LoVo (cell line): ENCODE data around the gene GPN3.
"Not testable (repeated sequence)": the region's sequence is repeated elsewhere in the genome, so short reads cannot be mapped to it uniquely, and the experiment has no call there.

ENCODE experiments used
- DNase-seq: peaks from one replicate; pipeline ENCODE4 v3.0.0-alpha.2; 2016; ENCODE audit warnings: low spot score

GPN3 gene

DNA sequence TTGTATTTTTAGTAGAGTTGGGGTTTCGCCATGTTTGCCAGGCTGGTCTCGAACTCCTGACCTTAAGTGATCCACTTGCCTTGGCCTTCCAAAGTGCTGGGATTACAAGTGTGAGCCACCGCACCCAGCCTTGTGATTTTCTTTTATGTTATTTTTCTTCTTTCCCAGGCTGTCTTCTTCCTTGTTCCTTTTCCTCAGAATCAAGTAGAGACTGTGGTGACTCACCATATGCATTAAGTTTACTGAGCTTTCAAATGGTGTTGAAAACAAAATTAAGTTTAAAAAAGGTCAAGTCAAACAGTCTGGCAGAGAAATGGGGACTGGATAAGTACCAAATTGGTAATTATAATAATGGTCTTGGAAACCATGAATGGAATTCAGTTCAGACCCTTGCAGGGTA lies 23.6 kb downstream of the GPN3 start:
- no peak for DNase-seq

DNA sequence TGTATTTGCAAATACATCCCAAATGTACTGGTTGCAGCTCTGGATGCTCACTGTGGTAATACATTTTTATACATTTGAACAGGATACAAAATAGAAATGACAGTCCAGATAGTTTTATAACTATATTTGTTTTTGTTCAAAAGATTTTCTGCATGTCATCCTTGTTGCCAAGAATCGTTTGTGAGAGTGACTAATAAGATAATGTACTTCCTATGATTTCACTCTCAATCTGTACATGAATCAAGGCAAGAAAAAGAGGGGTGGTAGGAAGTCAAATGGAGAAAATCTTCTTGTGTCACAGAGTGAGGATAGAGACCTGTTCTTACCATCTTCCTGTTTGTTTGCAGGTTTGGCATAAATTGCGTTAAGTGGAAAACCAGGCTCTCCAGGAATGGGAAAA lies 31.8 kb downstream of the GPN3 start:
- no peak for DNase-seq

DNA sequence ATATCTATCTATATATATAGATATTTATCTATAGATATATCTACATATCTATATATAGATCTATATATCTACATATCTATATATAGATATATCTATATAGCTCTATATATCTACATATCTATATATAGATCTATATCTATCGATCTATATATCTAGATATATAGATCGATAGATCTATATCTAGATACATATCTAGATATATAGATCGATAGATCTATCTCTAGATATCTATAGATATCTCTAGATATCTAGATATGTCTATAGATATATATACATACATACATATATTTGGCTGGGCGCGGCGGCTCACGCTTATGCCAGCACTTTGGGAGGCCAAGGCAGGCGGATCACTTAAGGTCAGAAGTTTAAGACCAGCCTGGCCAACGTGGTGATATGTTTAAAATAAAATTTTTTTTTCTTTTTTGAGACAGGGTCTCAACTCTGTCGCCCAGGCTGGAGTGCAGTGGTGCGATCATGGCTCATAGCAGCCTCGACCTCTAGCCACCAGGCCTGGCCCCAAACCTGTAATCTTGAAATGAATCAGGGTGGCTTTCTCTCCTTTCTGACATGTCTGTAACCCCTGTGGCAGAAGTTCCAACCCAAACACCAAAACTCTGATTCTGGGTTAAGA lies 36.0 kb downstream of the GPN3 start:
- DNase-seq, result no peak

DNA sequence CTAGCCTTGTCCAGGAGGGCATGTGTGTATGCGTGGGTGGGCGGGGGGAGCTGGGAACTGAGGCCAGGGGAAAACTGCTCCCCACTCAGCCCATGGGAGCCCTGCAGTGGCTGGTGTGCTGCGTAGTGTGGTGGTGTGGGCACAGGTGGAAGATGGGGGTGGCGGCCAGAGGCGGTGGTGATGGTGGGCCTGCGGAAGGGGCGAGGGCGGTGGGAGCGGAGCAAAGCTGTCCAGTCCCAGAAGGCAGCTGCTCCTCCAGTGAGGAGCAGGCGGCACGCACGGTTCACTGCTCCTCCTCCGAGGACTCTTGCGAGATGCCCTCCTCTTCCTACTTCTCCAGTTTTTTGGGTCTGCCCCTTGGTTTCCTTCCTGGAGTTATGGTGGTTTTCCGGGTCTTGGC lies 38.4 kb downstream of the GPN3 start:
- not testable (repeated sequence) for DNase-seq

DNA sequence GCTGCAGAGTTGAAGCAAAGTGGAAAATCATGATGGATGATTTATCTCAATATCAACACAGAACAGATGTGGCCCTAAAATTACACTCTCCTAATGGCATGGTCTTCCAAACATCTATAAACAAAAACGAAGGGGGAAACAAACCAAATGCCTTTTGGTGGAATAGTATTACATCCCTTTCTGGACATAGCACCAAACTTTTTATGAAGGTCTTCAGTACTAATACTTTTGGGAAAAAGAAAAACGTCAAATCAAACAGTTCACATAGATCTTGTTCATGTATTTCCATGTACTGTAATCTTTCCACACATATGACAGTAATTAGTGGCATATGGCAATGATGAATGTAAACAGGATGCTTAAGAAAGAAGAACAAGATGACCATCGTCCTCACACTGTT lies 41.7 kb downstream of the GPN3 start:
- DNase-seq, result no peak

DNA sequence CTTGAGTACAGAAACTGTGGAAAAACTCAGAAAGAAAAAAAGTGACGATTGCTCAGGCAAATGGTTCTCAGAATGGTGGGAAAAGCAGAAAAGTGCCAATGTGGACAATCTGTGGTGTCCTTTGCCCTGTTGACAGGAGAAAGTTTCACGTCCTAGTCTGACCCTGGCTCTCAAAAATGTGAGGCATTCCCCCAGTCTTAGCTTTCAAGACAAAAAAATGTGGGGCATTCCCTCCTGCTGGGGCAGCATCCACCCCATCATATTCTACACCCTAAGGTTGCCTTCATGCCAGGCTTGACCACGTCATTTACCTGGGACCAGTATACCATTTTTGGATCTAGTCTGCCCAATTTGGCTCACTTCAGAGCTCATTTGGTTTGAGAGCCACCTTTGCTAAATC lies 43.8 kb downstream of the GPN3 start:
- no peak for DNase-seq

DNA sequence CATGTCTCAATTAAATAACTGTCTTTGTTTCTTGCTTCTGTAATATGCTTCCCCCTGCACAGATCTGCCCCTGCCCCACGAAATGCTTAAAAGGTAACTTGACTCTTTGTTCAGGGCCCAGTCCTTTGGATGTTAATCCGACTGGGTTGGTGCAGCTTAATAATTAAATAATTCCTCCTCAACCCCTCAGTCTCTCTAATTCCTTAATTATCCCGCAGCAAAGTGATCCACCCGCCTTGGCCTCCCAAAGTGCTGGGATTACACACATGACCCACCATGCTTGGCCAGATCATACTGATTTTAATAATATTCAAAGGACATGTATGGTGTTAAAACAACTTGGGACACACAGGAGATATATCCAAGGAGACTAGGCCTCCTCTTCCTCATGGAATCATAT lies 46.4 kb downstream of the GPN3 start:
- DNase-seq, result no peak

DNA sequence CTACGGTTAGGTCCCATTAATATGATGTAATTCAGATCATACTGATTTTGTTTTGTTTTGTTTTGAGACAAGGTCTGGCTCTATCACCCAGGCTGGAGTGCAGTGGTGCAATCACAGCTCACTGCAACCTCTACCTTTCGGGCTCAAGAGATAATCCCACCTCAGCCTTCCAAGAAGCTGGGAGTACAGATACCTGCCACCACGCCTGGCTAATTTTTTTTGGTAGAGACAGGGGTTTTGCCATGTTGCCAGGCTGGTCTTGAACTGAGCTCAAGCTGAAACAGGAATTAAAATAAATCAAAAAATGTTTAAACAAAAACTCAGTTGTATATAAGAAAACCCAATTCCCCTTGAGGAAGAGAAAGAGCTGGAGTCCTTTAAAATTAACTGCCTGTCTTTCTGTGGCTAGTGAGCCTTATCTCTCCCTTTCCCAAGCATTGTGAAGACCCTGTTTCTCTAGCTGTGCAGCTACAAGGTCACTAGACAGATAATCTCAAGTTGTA lies 46.8 kb downstream of the GPN3 start:
- no peak for DNase-seq

DNA sequence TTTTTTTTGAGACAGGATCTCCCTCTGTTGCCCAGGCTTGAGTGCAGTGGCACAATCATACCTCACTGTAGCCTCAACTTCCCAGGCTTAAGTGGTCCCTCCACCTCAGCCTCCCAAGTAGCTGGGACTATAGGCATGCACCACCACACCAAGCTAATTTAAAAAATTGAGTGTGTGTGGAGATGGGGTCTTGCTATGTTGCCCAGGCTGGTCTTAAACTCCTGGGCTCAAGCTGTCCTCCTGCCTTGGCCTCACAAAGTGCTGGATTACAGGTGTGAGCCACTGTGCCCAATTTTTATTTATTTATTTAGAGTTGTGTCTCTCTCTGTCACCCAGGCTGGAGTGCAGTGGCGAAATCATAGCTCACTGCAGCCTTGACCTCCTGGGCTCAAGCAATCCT lies 47.4 kb downstream of the GPN3 start:
- DNase-seq, result not testable (repeated sequence)

DNA sequence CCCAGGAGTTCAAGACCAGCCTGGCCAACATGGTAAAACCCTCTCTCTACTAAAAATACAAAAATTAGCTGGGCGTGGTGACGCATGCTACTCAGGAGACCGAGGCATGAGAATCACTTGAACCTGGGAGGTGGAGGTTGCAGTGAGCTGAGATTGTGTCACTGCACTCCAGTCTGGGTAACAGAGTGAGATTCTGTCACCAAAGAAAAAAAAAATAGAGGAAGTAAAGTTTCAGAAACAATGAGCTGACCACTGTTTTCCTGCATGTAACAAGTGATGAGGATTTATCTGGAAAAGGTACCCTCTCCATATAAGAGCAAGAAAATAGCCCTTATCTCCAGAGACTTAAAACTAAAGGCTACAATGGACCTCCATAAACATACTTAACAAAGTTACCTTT lies 50.9 kb downstream of the GPN3 start:
- DNase-seq, result not testable (repeated sequence)

DNA sequence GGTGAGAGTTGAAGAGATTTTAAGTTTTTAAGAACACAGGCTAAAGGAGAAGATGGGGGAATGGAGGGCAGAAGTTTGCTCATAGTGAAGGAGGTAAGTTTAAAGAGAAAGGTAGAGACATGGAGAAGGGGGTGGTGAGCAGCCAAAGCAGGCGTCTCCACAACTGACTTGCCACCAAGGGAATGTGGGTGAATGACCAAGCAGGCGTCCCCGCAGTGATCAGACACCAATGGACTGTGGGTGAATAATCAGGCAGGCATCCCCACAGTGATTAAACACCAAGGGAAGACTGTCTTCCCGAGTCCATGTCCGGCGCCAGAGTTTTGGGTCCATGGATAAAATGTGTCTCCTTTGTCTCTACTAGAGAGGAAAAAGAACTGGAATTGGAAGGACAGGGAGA lies 58.0 kb downstream of the GPN3 start:
- DNase-seq, result not testable (repeated sequence)

DNA sequence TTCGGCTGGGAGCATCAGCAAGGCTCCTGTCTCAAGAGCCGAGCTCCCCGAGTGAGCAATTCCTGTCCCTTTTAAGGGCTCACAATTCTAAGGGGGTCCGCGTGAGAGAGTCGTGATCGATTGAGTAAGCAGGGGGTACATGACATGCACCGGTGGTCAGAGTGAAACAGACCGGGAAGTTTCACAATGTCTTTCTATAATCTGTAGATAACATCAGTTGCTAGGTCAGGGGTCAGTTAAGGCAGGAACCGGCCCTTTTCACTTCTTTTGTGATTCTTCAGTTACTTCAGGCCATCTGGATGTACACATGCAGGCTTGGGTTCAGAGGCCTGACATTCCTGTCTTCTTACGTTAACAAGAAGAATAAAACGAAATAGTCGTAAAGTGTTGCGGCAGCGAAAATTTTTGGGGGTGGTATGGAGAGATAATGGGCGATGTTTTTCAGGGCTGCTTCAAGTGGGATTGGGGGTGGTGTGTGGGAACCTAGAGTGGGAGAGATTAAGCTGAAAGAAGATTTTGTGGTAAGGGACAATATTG lies 62.9 kb downstream of the GPN3 start:
- DNase-seq, result not testable (repeated sequence)

DNA sequence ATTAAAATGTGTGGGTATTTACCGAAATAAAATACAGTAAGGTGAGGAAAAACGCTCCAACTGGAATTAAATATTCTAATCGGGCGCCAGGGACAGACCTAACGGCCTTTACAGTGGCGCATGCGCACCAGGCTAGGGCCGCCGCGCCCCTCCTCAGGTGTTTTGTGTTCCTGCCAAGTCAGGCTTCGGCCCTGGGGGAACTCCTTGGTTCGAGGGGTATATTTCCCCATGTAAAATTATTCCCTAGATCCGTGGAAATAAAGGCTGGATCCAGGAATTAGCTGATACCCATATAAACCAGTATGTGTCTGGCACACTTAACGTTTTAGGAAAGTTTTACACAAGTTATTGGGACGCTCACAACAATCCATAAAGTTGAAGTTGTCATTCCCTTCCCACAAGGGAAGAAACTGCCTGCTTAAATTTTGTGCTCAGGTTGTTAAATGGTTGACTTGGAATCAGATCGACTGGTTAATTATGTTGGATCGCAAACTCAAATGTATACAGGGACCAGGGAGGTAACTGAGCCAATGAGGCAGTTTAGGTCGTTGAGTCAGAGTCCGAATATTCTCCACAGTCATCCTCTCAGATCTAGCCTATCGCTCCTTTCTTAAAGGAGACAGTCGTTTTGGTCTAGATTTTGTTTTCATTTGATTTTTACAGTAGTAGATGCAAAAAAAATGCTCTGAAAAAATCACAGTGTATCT lies 63.9 kb downstream of the GPN3 start:
- DNase-seq, result peak; percentile 93

DNA sequence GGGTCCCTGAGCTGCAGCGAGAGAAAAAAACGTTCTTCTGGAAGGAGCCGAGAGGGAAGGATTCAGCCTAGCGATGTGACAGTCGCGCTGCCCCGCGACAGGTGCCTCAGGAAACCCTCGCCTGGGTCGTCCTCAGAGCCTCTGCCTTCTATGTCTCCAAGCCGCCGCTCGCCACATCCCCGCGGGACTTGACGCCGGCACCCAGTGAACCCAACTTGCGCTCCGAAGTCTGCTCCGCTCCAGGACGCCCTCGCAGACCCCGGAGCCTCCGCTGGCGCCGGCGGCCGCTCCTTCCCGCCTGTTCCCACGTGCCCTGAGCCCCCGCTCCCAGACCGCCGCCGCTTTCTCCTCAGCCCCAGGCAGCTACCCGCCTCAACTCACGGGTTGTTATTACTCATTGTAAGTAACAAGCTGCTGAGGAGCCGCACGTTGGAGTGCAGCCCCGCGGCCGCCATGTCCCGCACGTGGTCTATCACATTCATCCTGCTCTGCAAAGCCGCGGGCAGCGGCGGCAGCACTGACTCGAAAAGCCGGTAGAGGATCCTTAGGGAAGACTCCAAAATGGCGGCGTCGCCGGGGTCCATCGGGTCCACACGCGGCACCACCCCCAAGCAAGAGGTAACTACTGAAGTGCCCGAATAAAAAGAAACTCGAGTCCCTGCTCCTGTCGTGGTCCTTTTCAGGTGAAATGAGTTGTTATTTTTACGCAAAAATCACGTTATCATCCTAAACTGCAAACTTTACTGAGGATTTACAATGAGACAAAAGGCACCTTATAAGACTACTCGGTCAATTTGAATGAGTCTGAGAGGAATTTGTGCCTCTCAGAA lies 64.7 kb downstream of the GPN3 start, which contains the start of gene ANAPC7:
ANAPC7 (minus strand) TSS at position 563 of the 830 bp plus-strand sequence; CDS start at position 482, 81 bp downstream.
- peak; percentile 98 for DNase-seq
